Measurements from ENCODE around the gene HSD11B1L.
"Not testable (repeated sequence)": the region's sequence is repeated elsewhere in the genome, so short reads cannot be mapped to it uniquely, and the experiment has no call there.

HSD11B1L gene

DNA sequence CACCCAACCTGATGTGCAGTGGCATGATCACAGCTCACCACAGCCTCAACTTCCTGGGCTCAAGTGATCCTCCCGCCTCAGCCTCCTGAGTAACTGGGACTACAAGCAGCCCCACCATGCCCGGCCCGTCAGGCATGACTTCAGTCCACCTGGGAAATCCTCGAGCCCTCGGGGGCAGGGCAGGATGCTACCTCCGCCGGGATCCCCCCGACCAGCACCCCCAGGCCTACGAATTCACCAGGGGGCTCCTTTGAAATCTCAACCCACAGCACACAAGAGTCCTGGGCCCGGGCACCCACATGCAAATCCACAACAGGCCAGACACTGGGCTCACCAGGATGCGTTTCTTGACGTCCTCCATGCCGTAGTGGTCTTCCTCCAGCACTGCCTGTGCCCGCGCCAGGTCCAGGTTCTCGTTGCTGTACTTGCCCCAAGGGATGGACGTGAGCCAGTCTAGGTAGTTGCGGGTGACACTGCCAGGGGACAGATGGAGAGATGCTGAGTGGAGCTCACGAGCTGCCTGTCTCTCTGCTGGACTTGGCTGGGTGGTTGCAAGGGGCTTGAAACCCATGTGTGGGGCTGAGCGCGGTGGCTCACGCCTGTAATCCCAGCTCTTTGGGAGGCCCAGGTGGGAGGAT, 19.7 kb downstream of the HSD11B1L start:
- no peak for DNase-seq (ENCODE audit: low read depth)

DNA sequence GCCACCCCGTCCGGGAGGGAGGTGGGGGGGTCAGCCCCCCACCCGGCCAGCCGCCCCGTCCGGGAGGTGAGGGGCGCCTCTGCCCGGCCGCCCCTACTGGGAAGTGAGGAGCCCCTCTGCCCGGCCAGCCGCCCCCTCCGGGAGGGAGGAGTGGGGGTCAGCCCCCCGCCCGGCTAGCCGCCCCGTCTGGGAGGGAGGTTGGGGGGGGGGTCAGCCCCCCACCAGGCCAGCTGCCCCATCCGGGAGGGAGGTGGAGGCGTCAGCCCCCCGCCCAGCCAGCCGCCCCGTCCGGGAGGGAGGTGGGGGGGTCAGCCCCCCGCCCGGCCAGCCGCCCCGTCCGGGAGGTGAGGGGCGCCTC, 21.2 kb downstream of the HSD11B1L start:
- DNase-seq (ENCODE audit: low read depth) = not testable (repeated sequence)

DNA sequence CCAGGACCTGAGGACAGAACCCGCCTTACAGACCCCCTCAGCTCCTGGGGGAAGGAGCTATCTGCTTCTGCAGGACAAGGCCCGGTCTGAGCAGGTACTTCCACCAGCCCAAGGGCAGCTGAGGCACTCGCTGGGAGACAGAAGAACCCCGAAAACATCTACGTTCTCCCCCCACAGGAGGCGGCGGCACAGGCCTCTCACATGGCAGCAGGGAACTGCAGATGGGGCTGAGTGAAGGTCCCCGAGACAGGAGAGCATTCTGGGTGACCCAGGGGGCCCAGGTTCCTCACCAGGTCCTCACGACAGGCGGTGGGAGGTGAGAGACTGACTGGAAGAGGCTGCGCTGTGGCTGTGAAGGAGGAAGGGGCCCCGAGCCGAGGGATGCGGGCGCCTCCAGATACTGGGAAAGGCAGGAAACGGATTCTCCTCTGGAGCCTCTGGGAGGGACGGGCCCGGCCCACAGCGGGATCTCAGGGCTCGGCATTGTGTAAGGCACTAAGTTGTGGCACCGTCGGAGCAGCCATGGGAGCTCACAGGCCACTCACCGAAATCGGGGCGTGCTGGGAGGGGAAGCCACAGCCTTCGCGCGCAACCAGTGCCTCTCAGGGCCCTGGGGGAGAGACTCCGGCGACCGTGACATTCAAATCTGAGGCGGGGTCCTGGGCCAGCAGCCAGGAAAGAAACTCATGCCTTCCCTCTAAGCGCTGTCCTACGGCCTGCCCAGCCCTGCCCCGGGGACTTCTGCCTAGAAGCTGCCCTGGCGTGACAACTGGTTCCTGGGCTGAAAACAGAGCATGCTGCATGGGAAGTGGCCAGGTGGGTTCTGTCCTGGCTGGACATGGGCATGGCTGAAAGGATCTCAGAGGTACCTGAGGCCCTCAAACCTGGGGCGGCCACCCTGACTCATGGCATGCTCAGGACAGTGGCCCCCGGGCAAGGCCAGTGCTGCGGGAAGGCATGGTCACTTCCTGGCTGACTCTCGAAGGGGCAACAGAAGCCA, 23.3 kb downstream of the HSD11B1L start:
- no peak for DNase-seq (ENCODE audit: low read depth)

DNA sequence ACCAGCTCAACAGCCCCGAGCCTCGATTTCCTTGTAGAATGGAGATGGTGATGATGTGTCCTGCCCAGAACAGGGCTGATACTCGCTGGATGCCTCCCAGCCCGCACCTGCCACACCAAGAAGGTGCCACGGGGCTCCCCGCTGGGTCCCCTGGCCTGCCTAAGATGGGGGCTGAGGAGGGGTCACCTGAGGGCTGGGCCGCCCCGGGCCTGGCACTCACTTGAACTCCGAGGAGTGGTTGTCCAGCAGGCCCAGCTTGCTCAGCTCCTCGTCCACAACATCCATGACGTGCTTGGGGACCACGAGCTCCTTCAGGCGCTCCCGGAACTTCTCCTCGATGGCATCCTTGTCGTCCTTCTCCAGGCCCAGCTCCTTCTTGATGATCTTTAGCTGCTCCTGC, 24.7 kb downstream of the HSD11B1L start:
- no peak for DNase-seq (ENCODE audit: low read depth)

- DNase-seq (ENCODE audit: low read depth) = no peak
Measured at GRCh38 chr19:5706876-5707573, 26.2 kb downstream of the HSD11B1L start.

DNA sequence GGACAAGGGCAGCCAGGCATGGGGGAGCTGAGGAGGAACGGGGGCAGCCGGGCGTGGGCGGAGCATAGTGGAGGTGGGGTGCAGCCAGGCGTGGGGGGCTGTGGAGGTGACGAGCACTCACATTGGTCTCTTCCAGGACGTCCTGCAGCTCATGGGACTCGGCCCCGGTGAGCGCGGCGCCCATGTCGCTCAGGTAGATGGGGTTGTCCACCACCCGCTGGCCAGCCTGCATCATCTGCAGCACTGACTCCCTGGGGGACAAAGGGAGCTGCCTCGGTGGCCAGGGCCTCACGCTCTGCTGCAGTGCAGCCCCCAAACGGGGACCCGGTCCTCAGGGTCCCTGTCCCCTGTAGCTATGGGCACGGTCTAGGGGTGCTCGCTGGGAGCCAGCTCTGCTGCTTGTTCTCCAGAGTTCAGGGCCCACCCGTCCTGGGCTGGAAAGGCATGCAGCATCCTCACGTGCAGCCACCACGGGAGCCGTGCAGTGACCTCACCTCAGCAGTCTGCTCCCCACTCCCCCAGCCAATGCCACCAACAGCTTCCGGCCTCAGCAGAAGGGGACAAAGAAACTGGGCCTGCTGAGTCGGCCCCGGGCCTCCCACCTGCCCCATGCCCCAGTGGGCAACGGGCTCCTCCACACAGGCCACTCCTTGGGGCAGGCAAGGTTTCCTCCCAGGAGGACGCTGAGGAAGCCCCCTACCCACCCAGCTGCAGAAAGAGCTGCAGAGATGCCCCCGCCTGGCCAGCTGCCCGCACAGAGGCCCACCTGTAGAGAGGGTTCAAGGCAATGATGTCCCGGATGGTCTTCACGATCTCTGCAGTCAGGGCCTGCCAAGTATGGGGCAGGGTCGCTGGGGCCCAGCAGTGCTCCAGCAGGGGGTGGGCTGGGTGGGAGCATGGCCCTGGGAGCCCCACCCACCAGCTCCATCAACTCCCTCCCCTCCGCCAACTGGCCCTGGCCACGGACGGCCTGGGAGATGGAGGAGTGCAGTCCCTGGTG, 27.0 kb downstream of the HSD11B1L start:
- DNase-seq (ENCODE audit: low read depth) = no peak

- DNase-seq (ENCODE audit: low read depth) = no peak
Measured at GRCh38 chr19:5711025-5711424, 30.2 kb downstream of the HSD11B1L start.

DNA sequence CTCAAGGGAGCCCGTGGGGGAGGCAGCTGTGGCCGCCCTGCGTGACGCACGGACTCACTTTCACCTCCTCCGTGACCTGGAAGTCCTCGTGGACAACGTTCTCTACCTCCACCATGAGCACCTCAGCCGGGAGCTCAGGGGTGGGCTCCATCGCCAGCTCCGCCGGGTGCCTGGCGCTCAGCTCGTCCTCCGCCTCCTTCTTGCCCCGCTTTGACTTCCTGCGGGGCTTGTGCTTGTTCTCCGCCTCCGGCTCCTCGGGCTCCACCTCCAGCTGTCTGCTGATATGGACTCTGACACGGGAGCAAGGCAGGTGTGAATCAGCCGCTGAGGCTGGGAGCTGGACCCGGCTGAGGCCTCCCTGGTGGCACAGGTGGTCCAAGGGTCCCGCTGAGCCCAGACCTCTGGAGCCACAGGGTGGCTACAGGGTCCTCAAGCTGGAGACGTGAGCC, 30.9 kb downstream of the HSD11B1L start:
- no peak for DNase-seq (ENCODE audit: low read depth)

DNA sequence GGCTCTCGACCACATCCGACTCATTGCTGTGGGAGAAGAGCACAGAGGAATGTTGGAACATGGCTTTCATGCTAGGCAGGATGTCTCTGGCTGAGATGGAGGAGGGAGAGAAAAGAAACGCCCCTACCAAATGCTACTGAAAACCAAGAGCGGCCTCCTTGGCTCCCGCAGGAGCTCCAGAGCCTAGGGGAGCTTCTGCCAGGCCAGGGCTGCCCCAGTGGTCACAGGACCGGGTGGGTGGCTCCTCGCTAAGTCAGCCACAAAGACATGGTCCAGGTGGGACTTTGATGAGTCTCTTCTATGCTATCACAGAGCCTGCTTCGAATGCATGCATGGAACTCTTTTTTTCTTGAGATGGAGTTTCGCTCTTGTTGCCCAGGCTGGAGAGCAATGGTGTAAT, 32.4 kb downstream of the HSD11B1L start:
- DNase-seq (ENCODE audit: low read depth) = no peak

GRCh38 chr19:5714816-5715215, 34.0 kb downstream of the HSD11B1L start:
- no peak for DNase-seq (ENCODE audit: low read depth)

DNA sequence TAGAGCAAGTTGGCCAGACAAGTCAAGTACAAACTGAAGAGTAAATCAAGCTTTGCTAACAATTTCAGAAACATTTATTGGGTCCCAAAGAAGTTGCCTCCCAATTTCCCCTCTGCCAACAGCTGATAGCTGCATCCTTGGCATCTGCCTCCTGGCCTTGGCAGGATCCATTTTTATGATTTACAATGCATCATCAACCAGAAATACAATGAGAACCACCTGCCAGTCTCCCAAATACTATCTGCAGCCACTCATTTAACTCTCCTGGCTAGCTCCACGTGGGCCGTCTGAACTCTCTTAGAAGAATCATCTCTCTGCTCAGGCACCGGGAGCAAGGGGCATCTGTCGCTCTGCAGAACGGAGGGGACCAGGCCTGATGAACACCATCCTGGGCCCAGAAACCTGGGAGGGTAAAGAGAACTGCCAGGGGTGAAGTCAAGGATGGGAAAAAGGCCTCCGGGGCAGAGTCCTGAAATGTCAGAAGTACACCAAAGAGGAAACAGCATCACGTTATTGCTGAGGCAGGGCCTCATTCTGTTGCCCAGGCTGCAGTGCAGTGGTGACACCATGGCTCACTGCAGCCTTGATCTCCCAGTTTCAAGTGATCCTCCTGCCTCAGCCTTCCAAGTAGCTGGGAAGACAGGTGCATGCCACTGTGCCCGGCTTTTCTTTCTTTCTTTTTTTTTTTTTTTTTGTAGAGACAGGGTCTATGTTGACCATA, 36.5 kb downstream of the HSD11B1L start:
- no peak for DNase-seq (ENCODE audit: low read depth)

- peak; percentile 36 for DNase-seq (ENCODE audit: low read depth)
Measured at GRCh38 chr19:5718037-5718578, 37.3 kb downstream of the HSD11B1L start.

DNA sequence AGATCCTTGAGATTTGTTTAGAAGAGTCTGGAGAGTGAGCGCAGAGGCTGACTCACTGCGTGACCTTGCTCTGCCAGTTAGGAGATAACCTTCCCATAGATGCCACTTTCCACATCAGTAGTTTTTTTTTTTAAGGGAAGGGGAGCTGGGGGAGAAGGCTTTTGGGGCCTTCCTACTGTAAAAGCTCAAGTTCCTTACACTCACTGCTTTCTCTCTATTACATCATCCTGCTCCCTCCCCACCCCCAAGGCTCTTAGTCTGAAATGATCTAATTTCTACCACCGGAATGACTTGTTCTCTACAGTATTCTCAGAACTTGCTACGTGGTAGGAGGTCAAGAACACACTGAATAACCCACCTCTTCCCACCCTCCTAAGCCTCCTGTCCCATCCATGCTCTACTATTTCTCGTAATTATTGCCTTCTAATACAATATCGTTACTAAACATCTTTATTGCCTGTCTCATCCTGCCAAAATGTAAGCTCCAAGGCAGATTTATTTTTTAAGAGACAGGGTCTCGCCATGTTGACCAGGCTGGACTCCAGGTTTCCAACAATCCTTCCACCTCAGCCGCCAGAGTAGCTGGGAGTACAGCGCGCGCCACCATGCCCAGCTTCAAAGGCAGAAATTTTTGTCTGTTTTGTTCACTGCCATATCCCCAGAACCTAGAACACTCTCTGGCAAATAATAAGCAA, 37.9 kb downstream of the HSD11B1L start:
- peak; percentile 47 for DNase-seq (ENCODE audit: low read depth)

- no peak for DNase-seq (ENCODE audit: low read depth)
Measured at GRCh38 chr19:5719274-5719960, 38.6 kb downstream of the HSD11B1L start.

- DNase-seq (ENCODE audit: low read depth) = peak; percentile 96
Measured at GRCh38 chr19:5719961-5720790, 39.3 kb downstream of the HSD11B1L start, which contains the start of the genes CATSPERD and LONP1. TSS of gene CATSPERD (plus strand) at chr19:5720637. CDS start at chr19:5720738, 101 bp downstream. TSS of gene LONP1 (minus strand) at chr19:5720146. CDS start at chr19:5720132, 14 bp downstream.

GRCh38 chr19:5727453-5728050, 46.7 kb downstream of the HSD11B1L start:
- no peak for DNase-seq (ENCODE audit: low read depth)

- DNase-seq (ENCODE audit: low read depth) = not testable (repeated sequence)
Measured at GRCh38 chr19:5733172-5733571, 52.3 kb downstream of the HSD11B1L start.

All from stimulated activated CD8-positive, alpha-beta memory T cell treated with anti-CD3 and anti-CD28 coated beads, Interleukin-4, amount 100 ng/mL, for 24 hours (primary cell).